ENCODE data around the gene R3HDM2. TPM values are rescaled to one million over a fixed set of nuclear protein-coding genes. Genes with fewer than 3 reads are reported as not detected.

Gene R3HDM2
- total RNA-seq, 1 experiment from 2014 or later, result 64.0 TPM

DNA sequence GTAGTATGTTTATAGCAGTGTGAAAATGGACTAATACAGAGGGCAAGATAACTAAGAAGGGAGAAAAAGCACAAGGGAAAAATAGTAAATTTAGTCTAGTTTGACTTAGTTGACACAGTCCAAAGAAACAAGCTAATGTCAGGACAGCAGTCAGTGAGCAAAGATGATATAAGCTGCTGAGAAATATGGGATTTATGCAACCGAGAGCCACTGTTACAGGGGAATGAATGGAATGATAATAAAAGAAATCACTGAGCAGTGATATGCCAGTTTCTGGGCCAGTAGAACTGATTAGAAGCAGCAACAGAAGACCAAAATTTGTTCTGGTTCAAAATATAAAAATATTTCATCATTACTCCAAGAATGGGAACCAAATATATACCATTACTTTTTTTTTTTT, 60.1 kb downstream of the R3HDM2 start:
- Histone ChIP-seq H3K27me3 (replicated peaks; ENCODE audit: insufficient read depth, low read depth, low read length, poor library complexity) (no peaks in the 10 kb centered on the region), H3K4me1 (ENCODE audit: insufficient read depth, low read length, poor library complexity, severe bottlenecking) (no peaks in the 10 kb centered on the region), H3K9me3 (ENCODE audit: low read depth, low read length, poor library complexity, severe bottlenecking) (peaks cover 8% of the 10 kb centered on the region), H3K36me3 (ENCODE audit: insufficient read depth, low read length, poor library complexity, severe bottlenecking) (no peaks in the 10 kb centered on the region), H3K4me3 (ENCODE audit: low read depth, low read length, poor library complexity, severe bottlenecking) (no peak overlapping the region), H3K27ac (ENCODE audit: low read depth, low read length, poor library complexity, severe bottlenecking) (no peak overlapping the region)
- BruUV-seq (replicated peaks), result no TSS peak
- intact Hi-C loops (cut with micrococcal nuclease; ENCODE audit: unreplicated experiment), result no loop called here
- TF ChIP-seq EZH2 (IDR thresholded peaks at IDR 0.05; ENCODE audit: borderline replicate concordance, low read depth, low read length, poor library complexity, severe bottlenecking), result no peak
- TF ChIP-seq, protein P1, sequence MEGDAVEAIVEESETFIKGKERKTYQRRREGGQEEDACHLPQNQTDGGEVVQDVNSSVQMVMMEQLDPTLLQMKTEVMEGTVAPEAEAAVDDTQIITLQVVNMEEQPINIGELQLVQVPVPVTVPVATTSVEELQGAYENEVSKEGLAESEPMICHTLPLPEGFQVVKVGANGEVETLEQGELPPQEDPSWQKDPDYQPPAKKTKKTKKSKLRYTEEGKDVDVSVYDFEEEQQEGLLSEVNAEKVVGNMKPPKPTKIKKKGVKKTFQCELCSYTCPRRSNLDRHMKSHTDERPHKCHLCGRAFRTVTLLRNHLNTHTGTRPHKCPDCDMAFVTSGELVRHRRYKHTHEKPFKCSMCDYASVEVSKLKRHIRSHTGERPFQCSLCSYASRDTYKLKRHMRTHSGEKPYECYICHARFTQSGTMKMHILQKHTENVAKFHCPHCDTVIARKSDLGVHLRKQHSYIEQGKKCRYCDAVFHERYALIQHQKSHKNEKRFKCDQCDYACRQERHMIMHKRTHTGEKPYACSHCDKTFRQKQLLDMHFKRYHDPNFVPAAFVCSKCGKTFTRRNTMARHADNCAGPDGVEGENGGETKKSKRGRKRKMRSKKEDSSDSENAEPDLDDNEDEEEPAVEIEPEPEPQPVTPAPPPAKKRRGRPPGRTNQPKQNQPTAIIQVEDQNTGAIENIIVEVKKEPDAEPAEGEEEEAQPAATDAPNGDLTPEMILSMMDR (conservative IDR thresholded peaks at IDR 0.05; ENCODE audit: low read depth, low read length), result no peak
- POLR2A ChIA-PET (ENCODE audit: low non-redundant PET), result no interaction called here
- no peak for DNase-seq (ENCODE audit: low spot score)
- CTCF ChIA-PET, result no interaction called here

DNA sequence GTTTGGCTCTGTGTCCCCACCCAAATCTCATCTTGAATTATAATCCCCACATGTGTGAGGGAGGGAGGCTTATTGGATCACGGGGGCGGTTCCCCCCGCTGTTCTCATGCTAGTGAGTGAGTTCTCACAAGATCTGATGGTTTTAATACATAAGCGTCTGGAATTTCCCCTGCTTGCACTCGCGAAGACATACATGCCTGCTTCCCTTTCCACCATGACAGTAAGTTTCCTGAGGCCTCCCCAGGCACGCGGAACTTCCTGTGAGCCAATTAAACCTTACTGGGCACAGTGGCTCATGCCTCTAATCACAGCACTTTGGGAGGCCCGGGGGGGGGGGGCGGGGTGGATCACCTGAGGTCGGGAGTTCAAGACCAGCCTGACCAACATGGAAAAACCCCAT, 60.8 kb downstream of the R3HDM2 start:
- H3K9me3 ChIP-seq (ENCODE audit: low read depth, low read length, poor library complexity, severe bottlenecking), result peaks cover 8% of the 10 kb centered on the region
- POLR2A ChIA-PET (ENCODE audit: low non-redundant PET), result no interaction called here
- BruUV-seq (replicated peaks), result no TSS peak
- H3K36me3 ChIP-seq (ENCODE audit: insufficient read depth, low read length, poor library complexity, severe bottlenecking), result no peaks in the 10 kb centered on the region
- no peaks in the 10 kb centered on the region for H3K27me3 ChIP-seq (replicated peaks; ENCODE audit: insufficient read depth, low read depth, low read length, poor library complexity)
- H3K27ac ChIP-seq (ENCODE audit: low read depth, low read length, poor library complexity, severe bottlenecking), result no peak overlapping the region
- no peak overlapping the region for H3K4me3 ChIP-seq (ENCODE audit: low read depth, low read length, poor library complexity, severe bottlenecking)
- no peak for DNase-seq (ENCODE audit: low spot score)
- CTCF ChIA-PET, result no interaction called here
- no peak for TF ChIP-seq EZH2 (IDR thresholded peaks at IDR 0.05; ENCODE audit: borderline replicate concordance, low read depth, low read length, poor library complexity, severe bottlenecking)
- TF ChIP-seq, protein P1 (conservative IDR thresholded peaks at IDR 0.05; ENCODE audit: low read depth, low read length), result no peak
- no peaks in the 10 kb centered on the region for H3K4me1 ChIP-seq (ENCODE audit: insufficient read depth, low read length, poor library complexity, severe bottlenecking)
- intact Hi-C loops (cut with micrococcal nuclease; ENCODE audit: unreplicated experiment), result no loop called here

DNA sequence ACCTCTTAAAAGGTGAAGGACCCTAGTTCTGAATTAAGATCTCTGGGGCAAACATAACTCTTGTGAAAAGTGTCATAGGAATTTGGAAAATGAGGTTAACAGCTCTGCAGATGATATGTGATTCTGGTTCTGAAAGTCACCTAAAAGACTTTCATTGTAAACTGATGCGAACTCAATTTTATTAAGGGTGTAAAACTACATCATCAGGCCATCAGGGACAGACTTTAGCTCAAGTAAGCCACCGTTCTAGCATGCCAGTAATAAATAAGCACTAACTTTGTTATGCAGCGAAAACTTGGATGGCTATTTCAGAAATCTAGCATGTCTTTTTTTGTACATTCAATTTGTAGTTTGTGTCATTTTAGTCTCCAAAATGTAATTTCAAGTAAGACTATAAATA, 61.6 kb downstream of the R3HDM2 start:
- no peaks in the 10 kb centered on the region for H3K36me3 ChIP-seq (ENCODE audit: insufficient read depth, low read length, poor library complexity, severe bottlenecking)
- no peak for TF ChIP-seq EZH2 (IDR thresholded peaks at IDR 0.05; ENCODE audit: borderline replicate concordance, low read depth, low read length, poor library complexity, severe bottlenecking)
- TF ChIP-seq, protein P1 (conservative IDR thresholded peaks at IDR 0.05; ENCODE audit: low read depth, low read length), result no peak
- BruUV-seq (replicated peaks), result no TSS peak
- intact Hi-C loops (cut with micrococcal nuclease; ENCODE audit: unreplicated experiment), result no loop called here
- no peak overlapping the region for H3K4me3 ChIP-seq (ENCODE audit: low read depth, low read length, poor library complexity, severe bottlenecking)
- no peak for DNase-seq (ENCODE audit: low spot score)
- CTCF ChIA-PET, result interaction anchor here (0.5 to 0.6 kb wide), 3 partner anchors 17 to 39 kb away, joined by 3 to 9 read pairs (median 4); no protein-coding TSS in a partner anchor
- peaks cover 8% of the 10 kb centered on the region for H3K9me3 ChIP-seq (ENCODE audit: low read depth, low read length, poor library complexity, severe bottlenecking)
- POLR2A ChIA-PET (ENCODE audit: low non-redundant PET), result no interaction called here
- H3K4me1 ChIP-seq (ENCODE audit: insufficient read depth, low read length, poor library complexity, severe bottlenecking), result no peaks in the 10 kb centered on the region
- no peaks in the 10 kb centered on the region for H3K27me3 ChIP-seq (replicated peaks; ENCODE audit: insufficient read depth, low read depth, low read length, poor library complexity)
- no peak overlapping the region for H3K27ac ChIP-seq (ENCODE audit: low read depth, low read length, poor library complexity, severe bottlenecking)

Measured in A673 (cell line).